ENCODE results near the gene HLF.

Gene HLF

DNA sequence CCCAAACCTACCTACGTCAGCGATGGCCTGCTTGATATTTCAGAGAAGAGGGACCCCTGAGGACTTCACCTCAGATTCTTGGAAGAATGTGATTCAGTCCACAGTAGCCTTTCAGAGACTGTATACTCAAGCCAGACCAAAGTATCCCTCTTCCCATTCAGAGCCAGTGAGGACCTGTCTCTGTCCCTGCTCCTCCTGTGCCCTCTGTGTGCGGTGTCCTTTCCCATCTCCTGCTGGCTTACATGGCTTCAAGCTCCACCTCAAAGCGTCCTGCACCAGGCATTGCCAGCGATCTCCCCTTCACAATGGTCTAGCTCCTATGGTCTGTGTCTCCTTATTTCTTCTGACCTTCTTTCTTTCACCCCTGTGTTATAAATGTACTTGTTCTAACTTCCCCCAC lies 39.5 kb upstream of the HLF start:
- H3K4me3 ChIP-seq, result no peak overlapping the region
- TF ChIP-seq, protein P1, sequence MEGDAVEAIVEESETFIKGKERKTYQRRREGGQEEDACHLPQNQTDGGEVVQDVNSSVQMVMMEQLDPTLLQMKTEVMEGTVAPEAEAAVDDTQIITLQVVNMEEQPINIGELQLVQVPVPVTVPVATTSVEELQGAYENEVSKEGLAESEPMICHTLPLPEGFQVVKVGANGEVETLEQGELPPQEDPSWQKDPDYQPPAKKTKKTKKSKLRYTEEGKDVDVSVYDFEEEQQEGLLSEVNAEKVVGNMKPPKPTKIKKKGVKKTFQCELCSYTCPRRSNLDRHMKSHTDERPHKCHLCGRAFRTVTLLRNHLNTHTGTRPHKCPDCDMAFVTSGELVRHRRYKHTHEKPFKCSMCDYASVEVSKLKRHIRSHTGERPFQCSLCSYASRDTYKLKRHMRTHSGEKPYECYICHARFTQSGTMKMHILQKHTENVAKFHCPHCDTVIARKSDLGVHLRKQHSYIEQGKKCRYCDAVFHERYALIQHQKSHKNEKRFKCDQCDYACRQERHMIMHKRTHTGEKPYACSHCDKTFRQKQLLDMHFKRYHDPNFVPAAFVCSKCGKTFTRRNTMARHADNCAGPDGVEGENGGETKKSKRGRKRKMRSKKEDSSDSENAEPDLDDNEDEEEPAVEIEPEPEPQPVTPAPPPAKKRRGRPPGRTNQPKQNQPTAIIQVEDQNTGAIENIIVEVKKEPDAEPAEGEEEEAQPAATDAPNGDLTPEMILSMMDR (IDR thresholded peaks at IDR 0.05), result no peak
- no peak for DNase-seq (ENCODE audit: low spot score)
- no peak overlapping the region for H3K27ac ChIP-seq

- TF ChIP-seq, protein P1 (IDR thresholded peaks at IDR 0.05), result no peak
- DNase-seq (ENCODE audit: low spot score), result no peak
- no peak overlapping the region for H3K27ac ChIP-seq
- H3K4me3 ChIP-seq, result no peak overlapping the region
Measured at GRCh38 chr17:55228683-55229192, 36.0 kb upstream of the HLF start.

DNA sequence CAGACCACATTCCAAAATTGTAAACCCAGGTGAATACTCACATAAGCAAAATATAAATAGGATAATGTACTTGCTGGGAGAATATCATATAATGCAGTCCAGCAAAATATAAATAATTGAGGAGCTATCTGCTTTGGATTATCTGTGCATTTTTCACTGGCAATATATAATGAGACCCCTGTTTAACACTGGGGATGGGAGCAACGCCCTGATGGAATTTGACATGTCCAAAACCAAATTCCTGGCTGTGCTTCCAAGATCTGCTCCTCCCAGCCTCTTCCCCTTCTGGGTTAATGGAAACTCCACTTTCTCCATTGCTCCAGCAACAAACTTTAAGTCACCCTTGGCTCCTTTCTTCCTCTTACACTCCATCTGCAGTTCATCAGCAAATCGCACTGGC lies 35.5 kb upstream of the HLF start:
- no peak for DNase-seq (ENCODE audit: low spot score)
- Histone ChIP-seq H3K4me3 (no peak overlapping the region), H3K27ac (no peak overlapping the region)
- TF ChIP-seq, protein P1 (IDR thresholded peaks at IDR 0.05), result no peak

- TF ChIP-seq, protein P1 (IDR thresholded peaks at IDR 0.05), result no peak
- Histone ChIP-seq H3K27ac (no peak overlapping the region), H3K4me3 (no peak overlapping the region)
- no peak for DNase-seq (ENCODE audit: low spot score)
Measured at GRCh38 chr17:55230716-55231115, 34.0 kb upstream of the HLF start.

DNA sequence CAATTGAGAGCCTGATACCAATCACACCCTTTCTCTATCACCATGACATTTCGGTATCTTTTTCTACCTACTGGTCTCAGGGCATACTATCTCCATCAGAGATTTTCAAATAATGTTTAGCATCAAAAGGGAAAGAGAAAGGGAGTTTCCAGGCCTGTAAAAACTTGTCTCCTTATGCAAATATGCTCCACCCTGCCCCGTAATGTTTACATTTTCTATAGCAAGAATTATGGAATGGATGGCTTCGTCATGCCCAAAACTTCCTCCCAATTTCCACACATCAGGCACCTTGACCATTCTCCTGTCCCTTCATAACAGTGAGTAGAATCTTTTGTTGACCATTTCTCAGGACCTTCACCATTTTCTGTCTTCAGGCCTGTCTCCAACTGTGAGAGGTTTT lies 30.9 kb upstream of the HLF start:
- H3K27ac ChIP-seq, result no peak overlapping the region
- H3K4me3 ChIP-seq, result no peak overlapping the region
- DNase-seq (ENCODE audit: low spot score), result no peak
- TF ChIP-seq, protein P1 (IDR thresholded peaks at IDR 0.05), result no peak

DNA sequence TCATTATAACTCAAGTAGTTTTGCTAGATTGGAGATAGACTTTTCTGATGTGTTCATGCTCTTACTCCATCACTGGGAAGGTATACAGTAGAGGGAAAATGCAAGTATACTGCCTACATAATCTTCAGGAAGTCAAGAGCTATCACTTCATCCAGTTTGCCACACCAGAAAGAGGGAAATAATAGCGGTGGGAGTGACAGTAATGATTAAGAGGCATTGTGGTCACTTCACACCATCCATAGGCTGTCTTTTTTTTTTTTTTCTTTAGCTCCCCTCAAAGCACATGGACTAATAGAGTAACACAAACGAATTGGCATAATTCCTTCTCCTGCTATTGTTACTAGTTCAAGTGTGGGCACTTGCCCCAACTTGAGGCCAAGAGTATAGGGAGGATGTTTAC lies 28.4 kb upstream of the HLF start:
- TF ChIP-seq, protein P1 (IDR thresholded peaks at IDR 0.05), result no peak
- H3K27ac ChIP-seq, result no peak overlapping the region
- no peak overlapping the region for H3K4me3 ChIP-seq
- no peak for DNase-seq (ENCODE audit: low spot score)

- TF ChIP-seq, protein P1 (IDR thresholded peaks at IDR 0.05), result no peak
- Histone ChIP-seq H3K4me3 (no peak overlapping the region), H3K27ac (no peak overlapping the region)
- no peak for DNase-seq (ENCODE audit: low spot score)
Measured at GRCh38 chr17:55237268-55237667, 27.5 kb upstream of the HLF start.
